Measurements from ENCODE around the gene RPRD1B.

RPRD1B gene

DNA sequence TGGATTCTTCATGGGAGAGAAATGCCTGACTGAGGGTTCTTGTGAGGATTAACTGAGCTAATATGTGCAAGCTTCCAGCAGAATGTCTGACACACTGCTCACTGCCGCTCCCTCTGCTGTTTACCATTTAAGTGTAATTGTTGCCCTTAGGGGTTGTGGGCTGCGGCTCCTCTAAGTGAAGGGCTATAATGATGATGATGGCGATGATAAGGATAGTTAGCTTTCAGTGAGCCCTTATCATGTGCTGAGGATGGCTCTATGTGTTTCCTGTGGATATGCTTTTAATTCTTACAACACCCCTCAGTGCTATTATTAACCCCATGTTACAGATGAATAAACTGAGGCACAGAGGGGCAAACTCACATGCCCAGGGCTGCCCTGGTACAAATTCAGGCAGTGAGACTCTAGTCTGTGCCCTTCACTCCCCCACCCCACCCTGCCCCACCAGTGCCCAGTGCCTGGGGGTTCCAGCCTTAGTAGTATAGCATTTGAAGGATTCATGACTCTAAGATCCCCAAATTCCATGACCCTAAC, 98.1 kb downstream of the RPRD1B start:
- peaks cover 14% of the 10 kb centered on the region for H3K4me1 ChIP-seq (ENCODE audit: control insufficient read depth, insufficient read depth, low read length)
- no peaks in the 10 kb centered on the region for H3K9me3 ChIP-seq (ENCODE audit: control insufficient read depth in 2 of 2, low read length in 2 of 2)
- no peaks in the 10 kb centered on the region for H3K27me3 ChIP-seq (ENCODE audit: control insufficient read depth in 1 of 2, insufficient read depth in 2 of 2, low read length in 2 of 2)
- H3K36me3 ChIP-seq (ENCODE audit: control insufficient read depth in 2 of 2, insufficient read depth in 2 of 2, low read length in 2 of 2): peaks cover 6 to 46% of the 10 kb centered on the region in 2 donors
- H3K27ac ChIP-seq (ENCODE audit: low read length): no peak overlapping the region
- no peak overlapping the region for H3K4me3 ChIP-seq (ENCODE audit: low read length in 2 of 2)
- no peak overlapping the region for H3K9ac ChIP-seq (ENCODE audit: low read length in 2 of 2)

- H3K27me3 ChIP-seq (ENCODE audit: control insufficient read depth in 1 of 2, insufficient read depth in 2 of 2, low read length in 2 of 2): no peaks in the 10 kb centered on the region
- H3K9me3 ChIP-seq (ENCODE audit: control insufficient read depth in 2 of 2, low read length in 2 of 2): no peaks in the 10 kb centered on the region
- no peak overlapping the region for H3K27ac ChIP-seq (ENCODE audit: low read length)
- H3K4me1 ChIP-seq (ENCODE audit: control insufficient read depth, insufficient read depth, low read length): peaks cover 7% of the 10 kb centered on the region
- H3K9ac ChIP-seq (ENCODE audit: low read length in 2 of 2): no peak overlapping the region
- peaks cover 6 to 49% of the 10 kb centered on the region in 2 donors for H3K36me3 ChIP-seq (ENCODE audit: control insufficient read depth in 2 of 2, insufficient read depth in 2 of 2, low read length in 2 of 2)
- H3K4me3 ChIP-seq (ENCODE audit: low read length in 2 of 2): no peak overlapping the region
Measured at GRCh38 chr20:38132156-38132909, 98.8 kb downstream of the RPRD1B start.

DNA sequence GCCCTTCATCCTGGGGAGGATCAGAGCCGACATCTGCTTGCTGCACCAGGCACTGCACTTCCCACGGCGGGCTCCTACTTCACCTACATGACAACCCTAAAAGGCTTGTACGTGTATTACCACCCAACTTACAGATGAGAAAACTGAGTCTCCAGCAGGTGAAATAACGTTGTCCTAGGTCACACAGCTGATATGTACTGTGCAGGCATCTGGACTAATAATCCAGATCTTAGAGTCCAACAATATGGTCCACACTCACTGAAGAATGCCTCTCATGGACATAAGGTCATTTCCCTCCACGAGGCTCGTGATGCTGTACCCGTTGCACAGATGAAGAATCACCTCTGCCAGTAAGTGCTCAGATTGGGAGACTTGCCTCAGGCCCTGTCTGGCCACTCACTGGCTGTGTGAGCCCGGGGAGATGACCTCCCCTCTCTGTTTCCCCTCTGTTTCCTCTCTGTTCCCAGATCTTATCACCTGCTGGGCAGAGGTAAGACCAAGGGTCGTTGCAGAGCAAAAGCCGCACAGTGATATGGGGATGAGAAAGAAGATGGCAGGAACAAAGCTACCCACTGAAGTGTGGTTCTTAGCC, 99.5 kb downstream of the RPRD1B start:
- Histone ChIP-seq H3K36me3 (ENCODE audit: control insufficient read depth in 2 of 2, insufficient read depth in 2 of 2, low read length in 2 of 2) (peaks cover 11 to 55% of the 10 kb centered on the region in 2 donors), H3K27me3 (ENCODE audit: control insufficient read depth in 1 of 2, insufficient read depth in 2 of 2, low read length in 2 of 2) (no peaks in the 10 kb centered on the region), H3K27ac (ENCODE audit: low read length) (no peak overlapping the region), H3K4me1 (ENCODE audit: control insufficient read depth, insufficient read depth, low read length) (peaks cover 5% of the 10 kb centered on the region), H3K4me3 (ENCODE audit: low read length in 2 of 2) (no peak overlapping the region), H3K9me3 (ENCODE audit: control insufficient read depth in 2 of 2, low read length in 2 of 2) (no peaks in the 10 kb centered on the region), H3K9ac (ENCODE audit: low read length in 2 of 2) (no peak overlapping the region)

GRCh38 chr20:38133680-38134426, 100.3 kb downstream of the RPRD1B start:
- peaks cover 5% of the 10 kb centered on the region for H3K4me1 ChIP-seq (ENCODE audit: control insufficient read depth, insufficient read depth, low read length)
- peaks cover 18 to 60% of the 10 kb centered on the region in 2 donors for H3K36me3 ChIP-seq (ENCODE audit: control insufficient read depth in 2 of 2, insufficient read depth in 2 of 2, low read length in 2 of 2)
- H3K4me3 ChIP-seq (ENCODE audit: low read length in 2 of 2): no peak overlapping the region
- H3K27ac ChIP-seq (ENCODE audit: low read length): peak overlapping the region; percentile 37
- no peaks in the 10 kb centered on the region for H3K27me3 ChIP-seq (ENCODE audit: control insufficient read depth in 1 of 2, insufficient read depth in 2 of 2, low read length in 2 of 2)
- H3K9ac ChIP-seq (ENCODE audit: low read length in 2 of 2): no peak overlapping the region
- no peaks in the 10 kb centered on the region for H3K9me3 ChIP-seq (ENCODE audit: control insufficient read depth in 2 of 2, low read length in 2 of 2)

DNA sequence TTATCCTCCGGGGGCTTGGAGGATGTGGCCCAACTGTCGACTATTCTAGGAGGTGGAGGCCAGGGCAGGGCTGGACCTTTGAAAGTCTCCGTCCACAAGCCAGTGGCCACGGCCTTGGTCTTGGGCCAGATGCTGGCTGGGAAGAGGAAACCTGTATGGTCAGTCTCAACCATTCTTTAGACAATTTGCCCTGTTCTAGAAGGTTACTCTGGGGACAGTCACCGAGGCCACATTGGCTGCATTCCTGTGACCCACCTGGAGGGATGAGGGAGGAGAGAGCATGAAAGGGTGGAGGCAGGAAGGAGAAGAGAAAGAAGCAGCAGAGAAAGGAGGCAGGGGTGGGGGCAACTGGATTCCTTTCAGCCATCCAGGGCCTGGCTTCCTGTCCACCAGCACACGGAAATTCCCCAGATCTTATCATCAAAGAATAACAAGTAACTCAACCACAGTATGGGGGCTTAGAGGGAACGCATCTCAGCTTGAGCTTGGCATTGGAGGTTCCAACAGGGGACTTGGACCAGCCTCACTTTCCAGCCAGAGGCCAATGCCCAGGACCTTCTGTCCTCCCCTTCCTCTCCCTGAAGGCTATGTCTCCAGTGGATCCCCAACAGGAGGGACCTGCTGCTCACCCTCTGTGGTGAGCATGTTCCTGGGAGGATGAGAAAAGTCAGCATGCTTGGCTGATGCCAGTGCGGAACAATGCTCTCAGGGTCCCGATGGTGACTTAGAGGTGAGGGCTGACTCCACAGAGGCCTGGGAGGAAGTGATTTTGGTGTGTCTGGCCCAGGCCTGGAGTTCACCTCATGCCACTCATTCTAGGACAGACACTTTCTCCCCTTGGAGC, 101.1 kb downstream of the RPRD1B start:
- Histone ChIP-seq H3K4me3 (ENCODE audit: low read length in 2 of 2) (no peak overlapping the region), H3K4me1 (ENCODE audit: control insufficient read depth, insufficient read depth, low read length) (peaks cover 5% of the 10 kb centered on the region), H3K9me3 (ENCODE audit: control insufficient read depth in 2 of 2, low read length in 2 of 2) (no peaks in the 10 kb centered on the region), H3K36me3 (ENCODE audit: control insufficient read depth in 2 of 2, insufficient read depth in 2 of 2, low read length in 2 of 2) (peaks cover 26 to 66% of the 10 kb centered on the region in 2 donors), H3K27me3 (ENCODE audit: control insufficient read depth in 1 of 2, insufficient read depth in 2 of 2, low read length in 2 of 2) (no peaks in the 10 kb centered on the region), H3K27ac (ENCODE audit: low read length) (peak overlapping the region; percentile 37), H3K9ac (ENCODE audit: low read length in 2 of 2) (no peak overlapping the region)

DNA sequence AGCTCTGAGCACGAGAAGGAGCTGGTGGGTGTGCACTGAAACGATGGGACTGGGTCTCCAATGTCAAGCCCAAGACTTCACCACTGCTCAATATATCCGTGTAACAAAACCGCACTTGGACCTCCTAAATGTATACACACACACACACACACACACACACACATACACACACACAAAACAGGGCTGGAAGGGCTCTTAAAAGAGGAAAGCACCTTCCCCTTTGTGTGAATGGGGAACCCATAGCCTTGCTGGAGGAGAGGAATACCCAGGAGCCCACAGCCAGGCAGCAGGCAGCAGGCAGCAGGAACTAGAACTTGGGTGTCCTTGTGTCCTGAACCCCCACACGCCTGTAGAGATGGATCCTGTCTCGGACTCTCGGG, 101.7 kb downstream of the RPRD1B start:
- H3K9ac ChIP-seq (ENCODE audit: low read length in 2 of 2): no peak overlapping the region
- no peaks in the 10 kb centered on the region for H3K27me3 ChIP-seq (ENCODE audit: control insufficient read depth in 1 of 2, insufficient read depth in 2 of 2, low read length in 2 of 2)
- peaks cover 32 to 68% of the 10 kb centered on the region in 2 donors for H3K36me3 ChIP-seq (ENCODE audit: control insufficient read depth in 2 of 2, insufficient read depth in 2 of 2, low read length in 2 of 2)
- H3K27ac ChIP-seq (ENCODE audit: low read length): no peak overlapping the region
- H3K9me3 ChIP-seq (ENCODE audit: control insufficient read depth in 2 of 2, low read length in 2 of 2): no peaks in the 10 kb centered on the region
- no peak overlapping the region for H3K4me3 ChIP-seq (ENCODE audit: low read length in 2 of 2)
- peaks cover 5% of the 10 kb centered on the region for H3K4me1 ChIP-seq (ENCODE audit: control insufficient read depth, insufficient read depth, low read length)

DNA sequence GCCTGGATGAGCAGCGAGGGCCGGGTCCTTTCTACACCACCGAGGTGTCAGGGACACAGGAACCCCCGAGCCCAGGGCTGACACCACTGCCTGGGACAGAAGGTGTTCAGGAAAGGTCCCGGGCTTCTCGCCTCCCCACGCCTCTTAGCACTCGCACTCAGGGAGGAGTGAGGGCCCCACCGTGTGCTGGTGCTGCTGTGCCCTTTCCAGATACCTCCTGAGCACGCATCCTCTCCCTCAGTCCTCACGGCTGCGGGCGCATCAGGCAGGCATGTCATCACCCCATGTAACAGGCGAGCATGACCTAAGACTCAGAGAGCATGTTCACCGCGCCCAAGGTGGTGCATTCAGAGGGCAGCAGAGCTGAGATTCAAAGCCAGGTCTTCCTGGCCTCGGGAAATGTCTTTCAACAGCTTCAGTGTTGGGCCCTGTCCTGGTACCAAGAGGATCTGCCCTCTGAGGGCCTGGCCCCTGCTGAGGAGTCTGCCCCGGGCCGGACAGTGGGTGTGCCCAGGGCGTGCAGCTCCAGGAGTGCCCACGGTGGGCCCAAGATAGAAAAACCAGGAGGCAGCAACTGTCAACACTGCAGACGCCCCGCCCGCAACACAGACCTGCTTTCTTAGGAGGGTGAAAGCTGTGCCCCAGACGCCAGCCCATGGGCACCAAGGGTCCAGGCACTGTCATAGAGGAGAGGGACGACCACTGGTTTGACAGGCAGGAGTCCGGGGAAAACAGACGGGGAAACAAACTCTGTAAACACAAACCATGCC, 102.3 kb downstream of the RPRD1B start:
- Histone ChIP-seq H3K9ac (ENCODE audit: low read length in 2 of 2) (no peak overlapping the region), H3K4me1 (ENCODE audit: control insufficient read depth, insufficient read depth, low read length) (peaks cover 5% of the 10 kb centered on the region), H3K27ac (ENCODE audit: low read length) (no peak overlapping the region), H3K4me3 (ENCODE audit: low read length in 2 of 2) (no peak overlapping the region), H3K36me3 (ENCODE audit: control insufficient read depth in 2 of 2, insufficient read depth in 2 of 2, low read length in 2 of 2) (peaks cover 35 to 66% of the 10 kb centered on the region in 2 donors), H3K27me3 (ENCODE audit: control insufficient read depth in 1 of 2, insufficient read depth in 2 of 2, low read length in 2 of 2) (no peaks in the 10 kb centered on the region), H3K9me3 (ENCODE audit: control insufficient read depth in 2 of 2, low read length in 2 of 2) (no peaks in the 10 kb centered on the region)

- Histone ChIP-seq H3K27ac (ENCODE audit: low read length) (no peak overlapping the region), H3K9me3 (ENCODE audit: control insufficient read depth in 2 of 2, low read length in 2 of 2) (no peaks in the 10 kb centered on the region), H3K27me3 (ENCODE audit: control insufficient read depth in 1 of 2, insufficient read depth in 2 of 2, low read length in 2 of 2) (no peaks in the 10 kb centered on the region), H3K4me3 (ENCODE audit: low read length in 2 of 2) (no peak overlapping the region), H3K36me3 (ENCODE audit: control insufficient read depth in 2 of 2, insufficient read depth in 2 of 2, low read length in 2 of 2) (peaks cover 38 to 63% of the 10 kb centered on the region in 2 donors), H3K9ac (ENCODE audit: low read length in 2 of 2) (no peak overlapping the region), H3K4me1 (ENCODE audit: control insufficient read depth, insufficient read depth, low read length) (peaks cover 5% of the 10 kb centered on the region)
Measured at GRCh38 chr20:38136421-38137245, 103.1 kb downstream of the RPRD1B start.

DNA sequence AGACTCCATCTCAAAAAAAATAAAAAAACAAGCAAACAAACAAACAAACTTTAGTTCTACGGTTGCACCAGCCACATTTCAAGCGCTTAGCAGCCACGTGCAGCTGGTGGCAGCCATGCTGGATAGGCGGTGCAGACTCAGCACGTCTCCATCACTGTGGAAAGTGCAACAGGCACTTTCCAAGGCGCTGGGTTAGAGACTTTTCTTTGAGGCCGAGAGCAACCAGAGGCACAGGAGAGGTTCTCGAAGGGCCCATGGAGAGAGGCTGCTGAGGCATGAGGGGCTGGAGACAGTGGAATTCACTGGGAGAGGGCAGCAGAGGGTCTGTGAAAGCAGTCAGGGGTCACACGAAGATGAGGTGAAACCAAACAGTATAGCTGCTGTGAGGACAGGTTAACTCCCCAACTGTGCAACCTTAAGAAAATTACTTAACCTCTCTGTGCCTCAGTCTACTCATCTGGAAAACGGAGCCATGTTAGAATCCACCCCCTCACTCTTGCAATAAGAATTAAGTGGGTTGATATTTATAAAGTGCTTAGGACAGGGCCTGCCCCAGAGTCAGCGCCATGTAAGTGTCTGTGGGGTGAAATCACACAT, 104.0 kb downstream of the RPRD1B start:
- Histone ChIP-seq H3K4me3 (ENCODE audit: low read length in 2 of 2) (no peak overlapping the region), H3K9me3 (ENCODE audit: control insufficient read depth in 2 of 2, low read length in 2 of 2) (no peaks in the 10 kb centered on the region), H3K4me1 (ENCODE audit: control insufficient read depth, insufficient read depth, low read length) (peaks cover 6% of the 10 kb centered on the region), H3K27ac (ENCODE audit: low read length) (no peak overlapping the region), H3K36me3 (ENCODE audit: control insufficient read depth in 2 of 2, insufficient read depth in 2 of 2, low read length in 2 of 2) (peaks cover 38 to 63% of the 10 kb centered on the region in 2 donors), H3K27me3 (ENCODE audit: control insufficient read depth in 1 of 2, insufficient read depth in 2 of 2, low read length in 2 of 2) (no peaks in the 10 kb centered on the region), H3K9ac (ENCODE audit: low read length in 2 of 2) (no peak overlapping the region)
